Left renal cortex interstitium (tissue), 4 donors: Measurements from ENCODE around the gene NRXN3. TPM values are rescaled to one million over a fixed set of nuclear protein-coding genes. Genes with fewer than 3 reads are reported as not detected.

Experiments used
- DNase-seq, 4 donors: peaks; one replicate each; pipeline ENCODE4 v3.0.0-alpha.2; 2013; ENCODE audit warnings: low read depth in 4 of 4, low spot score in 2 of 4, missing footprints in 1 of 4
- polyA plus RNA-seq, 4 donors: library from polyadenylated mRNA; unstranded; fragments of 120-200 nt; gene quantifications; one replicate each; pipeline ENCODE4 v1.2.1, GENCODE V29; 2013; ENCODE audit not compliant: insufficient read length in 4 of 4

The NRXN3 gene
- polyA plus RNA-seq, 4 donors, result 5.4 to 8.4 (median 6.3) TPM

DNA sequence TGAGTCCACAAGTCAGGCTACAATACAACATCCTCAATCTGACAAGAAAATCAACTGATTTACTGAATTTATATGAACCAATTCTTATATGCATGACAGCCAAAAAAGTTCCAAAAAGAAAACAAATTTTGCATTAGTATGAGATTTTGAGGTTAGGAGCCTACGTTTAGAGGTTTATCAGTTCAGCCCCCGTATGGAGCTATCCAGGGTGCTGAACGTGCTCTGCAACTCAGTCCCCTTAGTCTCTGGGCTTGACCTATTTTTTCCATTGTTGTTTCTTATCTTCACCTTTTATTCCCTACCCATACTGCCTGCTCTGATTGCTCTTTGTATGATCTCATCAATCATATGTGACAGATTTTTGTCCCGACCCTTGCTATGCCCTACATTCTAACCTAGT lies 693.0 kb downstream of the NRXN3 start:
- DNase-seq, result peak in 3 of 4 donors; percentile 44 to 59 (median 46)

- no peak for DNase-seq
Measured at GRCh38 chr14:78872837-78873236, 702.7 kb downstream of the NRXN3 start.

GRCh38 chr14:78873581-78873980 lies 703.4 kb downstream of the NRXN3 start:
- DNase-seq, result no peak

DNA sequence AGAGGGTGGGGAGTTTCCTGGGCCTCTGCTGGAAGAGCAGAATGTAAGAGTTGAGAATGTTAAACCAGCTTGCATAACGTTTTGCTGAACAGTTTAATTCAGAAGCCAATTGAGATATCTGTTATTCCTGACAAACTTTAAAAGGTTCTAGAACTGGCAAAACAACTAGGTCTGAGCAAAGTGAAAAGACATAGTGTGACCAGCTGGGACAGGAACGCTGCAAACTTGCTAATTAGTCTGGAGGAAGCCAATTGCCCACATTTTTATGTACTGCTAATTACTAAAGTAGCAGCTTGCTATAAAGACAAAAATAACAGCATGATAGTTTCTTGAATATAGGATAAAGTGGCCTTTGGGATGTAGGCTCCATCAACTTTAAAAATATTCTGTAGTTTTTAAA lies 704.9 kb downstream of the NRXN3 start:
- no peak for DNase-seq

GRCh38 chr14:78885884-78886283 lies 715.7 kb downstream of the NRXN3 start:
- no peak for DNase-seq

DNA sequence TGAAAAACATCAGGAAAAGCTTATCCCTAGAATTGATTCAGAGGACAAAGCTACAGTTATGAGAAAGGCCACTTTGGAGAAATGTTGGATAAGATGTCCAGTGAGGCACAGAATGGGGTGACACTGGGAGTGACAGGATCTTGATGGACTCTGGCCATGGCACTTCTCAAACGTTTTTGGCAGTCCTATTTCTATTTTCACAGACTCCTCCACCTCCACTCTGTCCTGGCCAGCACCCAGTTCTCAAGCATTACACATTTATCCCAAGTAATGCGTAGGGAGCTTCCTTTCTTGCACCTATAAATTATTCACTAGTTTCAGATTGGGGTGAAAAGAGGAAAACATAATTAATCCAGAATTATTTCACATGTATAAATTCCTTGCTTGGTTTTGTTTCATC lies 727.3 kb downstream of the NRXN3 start:
- DNase-seq, result no peak

GRCh38 chr14:78902010-78902623 lies 731.9 kb downstream of the NRXN3 start:
- peak in 1 of 4 donors; percentile 21 for DNase-seq

- no peak for DNase-seq
Measured at GRCh38 chr14:78904094-78904493, 733.9 kb downstream of the NRXN3 start.

- no peak for DNase-seq
Measured at GRCh38 chr14:78917462-78917861, 747.3 kb downstream of the NRXN3 start.

DNA sequence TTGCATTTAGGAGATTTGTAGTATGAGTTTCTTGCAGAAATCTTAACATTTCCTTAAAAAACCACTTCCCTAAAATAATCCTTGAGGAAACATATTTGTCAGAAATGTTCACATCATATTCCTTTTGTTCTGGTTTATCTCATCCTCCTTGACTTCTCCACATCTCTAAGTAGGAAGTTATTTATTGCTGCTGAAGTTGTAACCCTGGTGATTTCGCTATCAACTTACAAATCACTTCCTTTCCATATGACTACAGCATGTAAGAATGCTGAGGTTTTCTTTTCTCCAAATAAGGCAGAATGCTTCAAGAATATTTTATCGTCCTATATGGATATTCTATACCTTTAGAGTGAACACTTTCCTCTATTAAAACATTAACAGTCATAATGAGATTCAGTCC lies 751.7 kb downstream of the NRXN3 start:
- DNase-seq, result peak in 1 of 4 donors; percentile 10

DNA sequence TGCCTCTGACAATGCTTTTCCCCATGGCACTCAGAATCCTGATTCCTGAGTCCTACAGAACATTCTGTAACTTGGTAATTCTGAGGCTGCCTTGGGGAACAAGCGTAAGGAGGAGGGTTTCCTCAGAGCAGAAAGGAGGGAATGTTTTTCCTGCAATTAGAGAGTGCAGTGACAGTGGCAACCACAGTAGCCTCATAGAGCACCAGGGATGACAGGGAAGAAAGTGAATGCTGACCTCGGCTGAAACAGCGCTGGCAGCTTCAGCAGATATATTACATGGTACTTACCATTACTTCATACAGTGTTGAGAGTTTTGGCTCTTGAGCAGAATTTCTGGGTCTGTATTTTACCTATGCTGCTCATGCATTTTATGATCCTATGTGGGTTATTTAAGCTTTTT lies 757.1 kb downstream of the NRXN3 start:
- DNase-seq, result no peak

DNA sequence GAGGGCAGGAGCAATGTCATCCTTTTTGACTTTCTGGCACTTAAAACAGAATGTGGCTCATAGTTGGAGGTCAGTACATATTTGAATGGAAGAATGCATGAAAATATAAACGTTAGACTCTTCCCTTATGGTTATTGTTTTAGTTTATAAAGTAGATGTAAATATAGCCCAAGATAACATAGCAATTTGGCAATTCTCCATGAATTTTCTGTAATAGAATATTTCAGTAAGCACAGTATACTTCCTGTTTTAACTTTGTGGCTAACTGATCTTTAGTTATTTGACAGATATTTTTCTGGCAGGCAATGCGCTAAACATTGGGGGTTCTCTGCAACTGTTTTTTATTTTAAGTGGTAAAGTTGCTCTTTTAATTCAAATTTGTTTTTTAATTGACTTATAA lies 763.0 kb downstream of the NRXN3 start:
- no peak for DNase-seq

GRCh38 chr14:78933948-78934524 lies 763.9 kb downstream of the NRXN3 start:
- peak in 3 of 4 donors; percentile 7 to 24 (median 16) for DNase-seq

GRCh38 chr14:78946949-78947348 lies 776.8 kb downstream of the NRXN3 start:
- DNase-seq, result no peak

DNA sequence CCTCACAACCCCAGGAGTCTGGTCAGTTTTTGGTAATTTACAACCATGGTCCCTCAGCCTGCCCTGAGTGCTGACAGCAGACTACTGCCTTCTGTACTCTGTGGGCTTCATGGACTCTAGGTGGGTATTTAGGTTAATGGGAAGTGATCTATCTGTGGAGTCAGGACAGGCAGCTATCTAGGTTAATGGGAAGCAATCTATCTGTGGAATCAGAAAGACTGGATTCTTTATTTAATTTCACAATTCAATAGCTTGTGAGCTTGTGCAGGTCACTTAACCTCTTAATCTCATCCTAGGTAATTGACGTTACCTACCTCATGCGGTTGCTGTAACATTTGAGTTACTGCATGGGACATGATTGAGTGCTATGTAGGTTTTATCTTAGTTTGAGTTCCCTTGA lies 777.5 kb downstream of the NRXN3 start:
- DNase-seq, result no peak

DNA sequence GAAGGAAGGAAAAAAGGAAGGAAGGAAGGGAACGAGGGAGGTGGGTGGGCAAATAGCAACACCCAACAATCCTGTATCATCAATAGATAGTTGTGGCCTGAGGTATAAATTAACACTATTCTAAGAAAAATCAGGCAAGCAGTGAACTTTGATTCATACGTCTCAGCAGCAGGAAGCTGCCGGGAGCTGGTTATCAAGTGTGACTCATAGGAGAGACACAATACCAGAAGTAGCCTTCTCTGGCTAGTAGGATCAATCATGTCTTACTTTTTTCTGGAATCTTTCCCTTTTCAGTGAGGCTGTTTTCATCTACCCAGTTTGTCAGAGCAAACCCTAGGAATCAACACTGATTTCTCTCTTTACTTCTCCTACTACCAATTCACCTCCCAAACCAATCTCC lies 780.5 kb downstream of the NRXN3 start:
- no peak for DNase-seq

- DNase-seq, result no peak
Measured at GRCh38 chr14:78951602-78952001, 781.4 kb downstream of the NRXN3 start.

DNA sequence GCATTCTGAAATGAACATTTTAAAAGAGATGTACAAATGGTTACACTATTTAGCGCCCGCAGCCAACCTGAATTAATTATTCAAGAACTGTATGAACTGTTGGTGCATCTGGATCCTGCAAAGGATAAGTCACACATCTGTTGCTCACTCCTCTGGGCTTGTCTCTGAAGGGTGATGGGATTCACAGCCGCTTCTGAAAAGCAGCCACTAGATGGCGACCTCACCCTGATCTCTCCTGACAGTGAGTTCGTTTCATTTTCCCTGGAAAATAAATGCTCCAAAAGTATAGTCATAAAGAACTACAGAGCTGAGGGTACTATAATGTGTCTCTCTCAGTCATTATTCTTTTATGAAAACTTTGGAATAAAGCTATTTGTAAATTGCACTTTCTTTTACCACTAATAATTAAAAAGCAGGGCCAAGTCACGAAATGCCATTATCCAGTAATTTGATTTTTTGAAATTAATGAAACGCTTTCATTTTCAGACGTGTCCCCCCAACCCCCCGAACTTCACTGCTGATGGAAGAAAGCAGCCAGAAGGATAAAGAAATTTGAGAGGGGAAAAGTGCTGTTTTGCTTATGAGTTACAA lies 789.6 kb downstream of the NRXN3 start:
- peak; percentile 7 to 49 (median 36) for DNase-seq

GRCh38 chr14:78967111-78967809 lies 797.1 kb downstream of the NRXN3 start:
- DNase-seq, result no peak

GRCh38 chr14:78968265-78968664 lies 798.1 kb downstream of the NRXN3 start:
- no peak for DNase-seq

DNA sequence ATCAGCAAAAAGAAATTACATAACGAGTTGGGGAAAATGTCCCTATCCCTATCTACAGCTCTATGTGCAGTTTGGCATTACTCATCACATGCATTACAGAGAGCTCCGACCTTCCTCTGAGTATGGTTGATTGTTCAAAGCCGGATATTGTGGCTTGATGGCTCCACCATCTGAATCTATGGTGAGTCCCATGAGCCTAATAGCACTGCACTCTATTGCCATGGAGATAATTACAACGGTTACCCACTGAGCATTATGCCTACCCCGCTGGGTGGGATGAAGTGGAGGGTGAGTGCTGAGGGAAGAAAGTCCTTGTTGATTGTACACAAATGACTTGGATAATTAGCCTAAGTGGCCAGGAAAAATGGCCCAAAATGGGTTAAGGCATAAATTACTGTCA lies 800.5 kb downstream of the NRXN3 start:
- DNase-seq, result no peak

- no peak for DNase-seq
Measured at GRCh38 chr14:78972440-78972839, 802.3 kb downstream of the NRXN3 start.
